ENCODE results near the gene NLGN4Y.

NLGN4Y gene

DNA sequence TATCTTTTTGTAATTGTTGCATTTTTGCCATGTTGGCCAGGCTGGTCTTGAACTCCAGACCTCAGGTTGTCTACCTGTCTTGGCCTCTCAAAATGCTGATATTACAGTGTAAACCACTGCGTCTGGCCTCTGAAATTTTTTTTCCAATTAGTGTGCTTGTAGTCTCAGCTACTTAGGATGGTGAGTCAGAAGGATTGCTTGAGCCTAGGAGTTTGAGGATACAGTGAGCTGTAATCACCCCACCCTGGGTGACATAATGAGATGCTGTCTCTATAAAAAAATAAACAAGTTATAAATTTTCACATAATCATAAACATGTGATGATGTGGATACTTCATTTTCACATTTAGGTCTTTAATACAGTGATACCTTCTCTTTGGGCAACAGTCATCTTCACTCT, 154.9 kb downstream of the NLGN4Y start:
- DNase-seq, result no peak

- no peak for DNase-seq
Measured at GRCh38 chrY:14694543-14694942, 170.2 kb downstream of the NLGN4Y start.

- no peak for DNase-seq
Measured at GRCh38 chrY:14708158-14708557, 183.8 kb downstream of the NLGN4Y start.

DNA sequence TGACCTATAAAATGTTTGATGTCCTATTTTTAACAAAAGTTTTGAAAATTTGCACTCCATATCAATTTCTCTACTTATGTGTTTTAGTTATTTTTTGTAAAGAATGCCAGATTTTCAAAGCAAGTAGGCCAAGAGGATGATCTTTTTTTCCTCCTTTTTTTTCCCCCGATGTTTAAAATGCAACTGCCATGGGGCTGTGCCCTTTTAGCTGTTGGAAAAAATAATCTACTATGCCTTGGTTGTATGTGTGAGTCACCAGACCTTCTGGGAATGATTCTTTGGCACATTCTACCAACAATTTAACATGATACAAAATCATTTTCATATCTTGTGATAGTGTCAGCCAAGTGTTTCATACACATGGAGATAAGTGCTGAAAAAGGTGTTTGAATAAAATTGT, 217.3 kb downstream of the NLGN4Y start:
- no peak for DNase-seq

GRCh38 chrY:14748329-14748728, 224.0 kb downstream of the NLGN4Y start:
- DNase-seq, result no peak

DNA sequence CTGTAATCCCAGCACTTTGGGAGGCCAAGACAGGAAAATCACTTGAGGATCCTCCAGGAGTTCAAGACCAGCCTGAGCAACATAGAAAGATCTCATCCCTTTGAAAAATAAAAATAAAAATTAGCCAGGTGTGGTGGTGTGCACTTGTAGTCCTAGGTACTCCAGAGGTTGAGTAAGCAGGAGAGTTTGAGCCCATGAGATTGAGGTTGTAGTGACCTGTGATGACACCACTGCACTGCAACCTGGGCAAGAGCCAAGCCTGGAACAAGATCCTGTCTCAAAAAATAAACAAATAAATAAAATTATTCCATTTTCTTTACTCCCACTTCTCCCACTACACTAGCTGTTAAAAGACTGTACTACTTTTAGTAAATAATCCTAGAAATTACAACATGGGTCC, 231.2 kb downstream of the NLGN4Y start:
- no peak for DNase-seq

DNA sequence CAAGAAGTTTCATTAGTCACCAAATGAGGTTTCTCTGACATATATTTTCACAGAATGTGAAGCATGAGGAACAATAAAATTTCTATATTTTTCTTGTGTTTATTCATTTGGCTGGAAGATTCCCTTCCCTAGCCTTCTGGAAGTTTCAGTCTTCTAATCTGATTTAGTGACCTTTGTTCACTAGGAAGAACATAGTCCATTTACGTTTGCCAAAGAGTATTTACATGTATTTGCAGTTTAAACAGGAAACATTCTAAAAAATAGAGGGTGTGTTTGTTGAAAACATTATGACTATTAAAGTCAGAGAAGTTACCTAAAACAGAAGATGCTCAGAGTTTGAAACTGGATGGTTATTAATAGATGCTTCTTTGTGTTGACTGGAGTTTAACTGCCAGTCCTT, 238.6 kb downstream of the NLGN4Y start:
- no peak for DNase-seq

GRCh38 chrY:14763600-14763999, 239.3 kb downstream of the NLGN4Y start:
- DNase-seq, result no peak

DNA sequence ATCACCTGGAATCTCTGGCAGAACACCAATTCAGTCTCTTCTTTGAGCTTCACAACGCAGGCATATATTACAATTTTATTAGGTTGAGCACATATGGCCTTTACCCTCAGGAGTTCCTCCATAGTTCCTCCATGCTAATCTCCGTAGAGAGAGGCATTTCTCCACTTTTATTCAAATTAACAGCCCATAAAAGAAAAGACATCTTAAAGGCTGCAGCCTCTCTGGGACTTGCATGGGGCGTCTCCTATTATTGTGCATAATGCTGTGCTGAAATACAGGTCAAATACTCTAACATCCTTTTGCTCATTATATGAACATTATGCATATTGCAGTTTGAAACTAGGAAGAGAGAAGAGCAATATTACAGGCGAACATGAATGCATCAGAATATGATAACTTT, 253.9 kb downstream of the NLGN4Y start:
- no peak for DNase-seq

DNA sequence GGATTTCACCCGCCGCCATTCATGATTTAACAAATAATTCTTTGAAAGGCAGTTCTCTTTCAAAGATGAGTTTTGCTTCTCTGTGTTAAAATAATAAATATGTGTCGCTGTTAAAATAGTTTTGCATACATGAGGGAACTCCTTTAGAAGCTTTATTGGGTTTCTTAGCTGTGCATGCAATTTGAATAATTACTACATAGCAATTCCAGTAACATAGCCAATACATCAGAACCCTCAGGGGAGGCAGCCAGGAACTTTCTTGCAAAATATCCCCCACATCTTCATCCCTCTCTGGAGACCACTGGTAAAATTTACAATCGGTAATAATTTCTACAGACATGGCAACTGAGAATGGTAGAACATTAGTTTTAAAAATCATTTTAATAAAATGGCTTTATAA, 268.8 kb downstream of the NLGN4Y start:
- no peak for DNase-seq

DNA sequence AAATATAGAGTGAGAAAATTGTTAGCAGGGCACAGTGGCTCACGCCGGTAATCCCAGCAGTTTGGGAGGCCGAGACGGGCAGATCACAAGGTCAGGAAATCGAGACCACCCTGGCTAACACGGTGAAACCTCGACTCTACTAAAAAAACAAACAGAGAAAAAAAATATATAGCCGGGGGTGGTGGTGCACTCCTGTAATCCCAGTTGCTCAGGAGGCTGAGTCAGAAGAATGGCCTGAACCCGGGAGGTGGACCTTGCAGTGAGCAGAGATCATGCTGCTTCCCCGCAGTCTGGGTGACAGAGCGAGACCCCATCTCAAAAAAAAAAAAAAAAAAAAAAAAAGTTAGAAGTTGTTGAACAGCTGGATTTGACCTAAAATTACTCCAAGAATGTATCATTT, 269.3 kb downstream of the NLGN4Y start:
- DNase-seq, result no peak

GRCh38 chrY:14798010-14798409, 273.7 kb downstream of the NLGN4Y start:
- no peak for DNase-seq

DNA sequence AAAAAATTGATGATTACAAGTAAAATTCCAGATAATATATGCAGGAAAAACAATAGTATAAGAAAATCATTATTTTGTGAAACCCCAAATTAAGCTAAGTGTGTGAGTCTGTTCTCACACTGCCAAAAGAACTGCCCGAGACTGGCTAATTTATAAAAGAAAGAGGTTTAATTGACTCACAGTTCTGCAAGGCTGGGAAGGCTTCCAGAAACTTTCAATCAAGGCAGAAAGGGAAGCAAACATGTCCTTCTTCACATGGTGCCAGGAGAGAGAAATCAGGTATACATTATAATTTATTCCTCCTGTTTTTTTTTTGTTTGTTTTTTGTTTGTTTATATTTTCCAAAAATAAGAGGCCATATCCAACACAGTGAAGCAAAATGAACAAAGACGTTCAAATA, 276.8 kb downstream of the NLGN4Y start:
- DNase-seq, result no peak

- DNase-seq, result no peak
Measured at GRCh38 chrY:14802125-14802524, 277.8 kb downstream of the NLGN4Y start.

- DNase-seq, result no peak
Measured at GRCh38 chrY:14804041-14804440, 279.7 kb downstream of the NLGN4Y start.

GRCh38 chrY:14818452-14818851, 294.1 kb downstream of the NLGN4Y start:
- no peak for DNase-seq

DNA sequence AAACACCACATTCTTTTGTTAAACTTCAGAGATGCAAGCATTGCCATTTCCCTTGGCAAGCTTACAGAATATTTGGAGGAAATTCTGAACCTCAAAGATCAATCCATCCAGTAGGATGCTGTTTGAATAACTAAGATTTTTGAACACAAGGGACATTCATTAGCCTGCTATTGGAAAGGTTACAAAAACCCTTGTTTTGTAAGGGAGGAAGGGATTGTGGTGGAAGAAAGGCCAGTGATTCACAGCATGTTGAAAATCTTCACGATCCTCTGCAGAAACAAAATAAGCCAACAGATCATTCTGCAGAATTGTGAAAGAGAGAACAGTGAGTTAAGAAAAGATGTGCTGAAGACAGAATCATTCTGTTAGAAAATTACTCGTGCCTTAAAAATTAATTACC, 297.9 kb downstream of the NLGN4Y start:
- DNase-seq, result no peak

GRCh38 chrY:14822906-14823305, 298.6 kb downstream of the NLGN4Y start:
- DNase-seq, result no peak

- no peak for DNase-seq
Measured at GRCh38 chrY:14824583-14824982, 300.3 kb downstream of the NLGN4Y start.

DNA sequence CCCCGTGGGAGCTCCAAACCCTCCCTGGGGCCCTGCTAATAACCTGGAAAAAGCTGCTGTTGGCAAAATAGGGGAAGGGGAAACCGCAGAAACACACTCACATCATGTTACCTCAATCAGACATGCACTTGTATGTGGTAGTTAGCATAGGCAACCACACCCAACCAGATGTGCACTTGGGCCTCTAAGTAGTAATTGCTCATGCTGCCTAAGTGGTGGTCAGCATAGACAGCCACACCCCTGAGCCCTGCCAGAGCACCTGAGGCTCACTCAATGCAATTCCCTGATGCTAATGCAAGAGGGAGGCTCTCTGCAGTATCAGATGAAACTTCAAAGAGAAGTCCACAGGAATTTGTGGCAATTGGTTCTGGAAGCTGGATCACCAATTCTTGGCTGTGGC, 301.4 kb downstream of the NLGN4Y start:
- no peak for DNase-seq

- DNase-seq, result no peak
Measured at GRCh38 chrY:14828531-14828930, 304.2 kb downstream of the NLGN4Y start.

GRCh38 chrY:14829366-14829885, 305.1 kb downstream of the NLGN4Y start:
- no peak for DNase-seq

DNA sequence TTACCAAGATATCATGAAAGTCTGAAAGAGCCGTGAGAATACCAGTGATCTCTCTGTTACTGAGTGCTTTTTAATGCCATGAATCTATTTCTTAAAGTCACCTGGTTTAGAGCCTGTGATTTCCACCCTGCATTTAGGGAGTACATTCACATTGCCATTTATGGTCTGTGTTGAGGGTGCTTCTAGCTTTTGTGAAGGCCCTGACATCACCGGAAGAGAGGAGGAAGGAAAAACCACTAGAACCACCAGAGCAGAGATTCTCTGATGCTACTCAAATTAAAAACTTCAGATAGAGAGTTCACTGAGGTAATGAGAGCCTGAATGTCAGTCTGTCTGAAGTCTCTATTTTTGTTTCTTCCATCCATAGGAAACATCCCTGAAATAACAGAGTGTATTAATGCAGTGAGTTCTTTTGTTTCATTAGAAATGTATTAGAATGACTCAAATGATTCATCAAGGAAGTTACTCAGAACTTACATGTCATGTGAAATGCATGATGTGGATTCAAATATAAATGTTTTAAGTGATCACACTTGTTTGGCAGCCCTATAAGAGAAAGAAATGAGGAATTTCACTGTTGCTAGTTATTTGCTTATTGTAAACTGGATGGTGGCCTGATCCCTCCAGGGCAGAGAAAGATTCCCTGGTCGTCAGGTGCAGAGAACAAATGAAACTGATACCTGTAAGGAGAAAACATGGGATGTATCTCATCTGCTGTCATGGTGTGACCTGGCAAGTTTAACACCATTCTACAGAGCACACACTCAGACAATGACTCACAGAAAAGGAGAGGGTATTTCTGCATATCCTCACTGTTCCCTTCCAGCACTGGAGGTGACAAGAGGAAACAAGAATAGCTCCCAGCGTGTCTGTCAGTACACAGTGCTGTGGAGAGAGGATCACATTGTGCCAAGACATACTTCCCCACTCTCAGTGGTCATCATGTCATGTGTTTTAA, 310.1 kb downstream of the NLGN4Y start:
- DNase-seq, result no peak

- DNase-seq, result no peak
Measured at GRCh38 chrY:14837466-14837865, 313.1 kb downstream of the NLGN4Y start.

- DNase-seq, result no peak
Measured at GRCh38 chrY:14850734-14851133, 326.4 kb downstream of the NLGN4Y start.
